ENCODE measurements around the gene TRPM3. TPM values are rescaled to one million over a fixed set of nuclear protein-coding genes. Genes with fewer than 3 reads are reported as not detected.

The TRPM3 gene
- total and polyA plus RNA-seq, 2 of the 8 experiments (the other 6 are each of a cell fraction or from before 2014, with no cell fraction given), result 2.4 to 10.9 TPM

GRCh38 chr9:70498866-70499265 lies 622.6 kb downstream of the TRPM3 start:
- Histone ChIP-seq H3K4me1 (replicated peaks in 1 of 4; ENCODE audit: control insufficient read depth in 3 of 4, insufficient read depth in 4 of 4, low read length in 3 of 4) (peaks cover 0 to 4% (median 0%) of the 10 kb centered on the region in 4 experiments; a peak in 1 of 7 replicates), H2BK20ac (ENCODE audit: low read length) (no peak overlapping the region), H3K9me3 (ENCODE audit: insufficient read depth in 2 of 2, low read depth in 1 of 2, low read length in 1 of 2) (no peaks in the 10 kb centered on the region), H2BK5ac (ENCODE audit: low read depth, low read length) (no peak overlapping the region), H3K27me3 (replicated peaks in 1 of 4; ENCODE audit: control insufficient read depth in 3 of 4, extremely low read depth in 1 of 4, insufficient read depth in 3 of 4, low read length in 3 of 4) (no peaks in the 10 kb centered on the region), H2AFZ (ENCODE audit: low read length) (no peak overlapping the region), H3K23me2 (ENCODE audit: low read depth, low read length) (no peaks in the 10 kb centered on the region), H3K18ac (ENCODE audit: extremely low read depth, low read length) (no peak overlapping the region), H4K5ac (ENCODE audit: insufficient read length, low read depth, low read length) (no peak overlapping the region), H3K27ac (ENCODE audit: low read depth, low read length) (no peak overlapping the region), H4K91ac (replicated peaks; ENCODE audit: insufficient read length, low read length) (no peak overlapping the region), H4K20me1 (replicated peaks in 1 of 2; ENCODE audit: control insufficient read depth in 1 of 2, insufficient read depth in 2 of 2, low read length in 2 of 2) (no peaks in the 10 kb centered on the region), H3K23ac (ENCODE audit: insufficient read length) (no peak overlapping the region), H3K79me2 (ENCODE audit: control insufficient read depth in 1 of 2, insufficient read depth in 2 of 2, low read length in 2 of 2) (no peaks in the 10 kb centered on the region), H3K4me2 (ENCODE audit: insufficient read depth in 1 of 2, low read depth in 2 of 2, low read length in 2 of 2) (no peak overlapping the region), H2BK120ac (replicated peaks; ENCODE audit: low read depth, low read length) (no peak overlapping the region), H3K79me1 (ENCODE audit: low read depth, low read length) (no peaks in the 10 kb centered on the region), H2AK5ac (ENCODE audit: low read depth, low read length) (no peak overlapping the region), H4K8ac (ENCODE audit: extremely low read depth, insufficient read depth, low read length) (no peak overlapping the region), H3K4me3 (ENCODE audit: extremely low read depth in 1 of 4, insufficient read depth in 2 of 4, low read depth in 3 of 4, low read length in 4 of 4) (no peak overlapping the region), H2BK15ac (ENCODE audit: low read length) (no peak overlapping the region), H3K14ac (ENCODE audit: insufficient read length) (no peak overlapping the region), H3K36me3 (ENCODE audit: control insufficient read depth in 2 of 4, insufficient read depth in 4 of 4, low read length in 3 of 4) (no peaks in the 10 kb centered on the region), H3K9ac (replicated peaks in 1 of 4; ENCODE audit: extremely low read depth in 1 of 4, low read depth in 3 of 4, low read length in 3 of 4) (no peak overlapping the region), H3K56ac (replicated peaks; ENCODE audit: insufficient read length, low read depth, low read length) (no peak overlapping the region), H3K4ac (replicated peaks; ENCODE audit: insufficient read length, low read depth, low read length) (no peak overlapping the region), H2BK12ac (ENCODE audit: low read depth, low read length) (no peak overlapping the region)
- TF ChIP-seq POLR2AphosphoS5 (IDR thresholded peaks at IDR 0.05; ENCODE audit: low read depth, low read length) (no peak), RNF2 (IDR thresholded peaks at IDR 0.05; ENCODE audit: borderline replicate concordance, low read depth, low read length, missing control alignments, poor library complexity, severe bottlenecking) (no peak), SP2 (IDR thresholded peaks at IDR 0.05; ENCODE audit: low read length) (no peak), CREB1 (IDR thresholded peaks at IDR 0.05) (no peak)
- TF ChIP-seq, protein P1, sequence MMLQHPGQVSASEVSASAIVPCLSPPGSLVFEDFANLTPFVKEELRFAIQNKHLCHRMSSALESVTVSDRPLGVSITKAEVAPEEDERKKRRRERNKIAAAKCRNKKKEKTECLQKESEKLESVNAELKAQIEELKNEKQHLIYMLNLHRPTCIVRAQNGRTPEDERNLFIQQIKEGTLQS (IDR thresholded peaks at IDR 0.05; ENCODE audit: insufficient read depth, low read depth, low read length), result no peak
- ChIA-PET POLR2A (ENCODE audit: partially characterized antibody) (no interaction called here), CTCF (ENCODE audit: partially characterized antibody) (interaction anchor here (1.8 to 5.5 kb wide), 2 partner anchors 11 to 14 kb away, joined by 6 to 33 read pairs; no protein-coding TSS in a partner anchor)
- FAIRE-seq (no peak), DNase-seq (ENCODE audit: low read depth in 1 of 2, low spot score in 2 of 2) (no peak)
- 69% methylated on average over 3 of the region's 3 CpGs; no CpG with 5 or more reads in 1 of the 2 experiments for WGBS, 2 experiments (ENCODE audit: extremely low coverage in 1 of 2, insufficient coverage in 1 of 2, insufficient read length in 1 of 2, insufficient replicate concordance in 2 of 2, low coverage in 1 of 2, low lambda C conversion rate in 2 of 2, missing lambda C conversion rate in 1 of 2)

Measured in H1 (cell line).